AG08395 (cell line): ENCODE measurements around the gene PPM1H.

Source experiments
- DNase-seq: peaks from one replicate; pipeline ENCODE4 v3.0.0; 2012; ENCODE audit warnings: mixed read lengths, low spot score

The PPM1H gene

GRCh38 chr12:62714181-62714773 is 220.7 kb downstream of the PPM1H start:
- DNase-seq = no peak

DNA sequence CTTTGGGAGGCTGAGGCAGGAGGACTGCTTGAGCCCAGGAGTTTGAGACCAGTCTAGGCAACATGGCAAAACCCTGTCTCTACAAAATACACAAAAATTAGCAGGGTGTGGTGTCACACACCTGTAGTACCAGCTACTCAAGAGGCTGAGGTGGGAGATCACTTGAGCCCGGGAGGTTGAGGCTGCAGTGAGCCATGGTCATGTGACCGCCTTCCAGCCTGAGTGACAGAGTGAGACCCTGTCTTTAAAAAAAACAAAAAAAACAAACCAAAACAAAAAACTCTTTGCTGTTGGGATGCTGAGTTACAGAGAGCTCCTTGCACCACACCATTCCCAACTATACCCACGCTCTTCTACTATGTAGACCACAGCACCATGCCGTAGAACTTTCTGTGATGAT is 221.2 kb downstream of the PPM1H start:
- no peak for DNase-seq

DNA sequence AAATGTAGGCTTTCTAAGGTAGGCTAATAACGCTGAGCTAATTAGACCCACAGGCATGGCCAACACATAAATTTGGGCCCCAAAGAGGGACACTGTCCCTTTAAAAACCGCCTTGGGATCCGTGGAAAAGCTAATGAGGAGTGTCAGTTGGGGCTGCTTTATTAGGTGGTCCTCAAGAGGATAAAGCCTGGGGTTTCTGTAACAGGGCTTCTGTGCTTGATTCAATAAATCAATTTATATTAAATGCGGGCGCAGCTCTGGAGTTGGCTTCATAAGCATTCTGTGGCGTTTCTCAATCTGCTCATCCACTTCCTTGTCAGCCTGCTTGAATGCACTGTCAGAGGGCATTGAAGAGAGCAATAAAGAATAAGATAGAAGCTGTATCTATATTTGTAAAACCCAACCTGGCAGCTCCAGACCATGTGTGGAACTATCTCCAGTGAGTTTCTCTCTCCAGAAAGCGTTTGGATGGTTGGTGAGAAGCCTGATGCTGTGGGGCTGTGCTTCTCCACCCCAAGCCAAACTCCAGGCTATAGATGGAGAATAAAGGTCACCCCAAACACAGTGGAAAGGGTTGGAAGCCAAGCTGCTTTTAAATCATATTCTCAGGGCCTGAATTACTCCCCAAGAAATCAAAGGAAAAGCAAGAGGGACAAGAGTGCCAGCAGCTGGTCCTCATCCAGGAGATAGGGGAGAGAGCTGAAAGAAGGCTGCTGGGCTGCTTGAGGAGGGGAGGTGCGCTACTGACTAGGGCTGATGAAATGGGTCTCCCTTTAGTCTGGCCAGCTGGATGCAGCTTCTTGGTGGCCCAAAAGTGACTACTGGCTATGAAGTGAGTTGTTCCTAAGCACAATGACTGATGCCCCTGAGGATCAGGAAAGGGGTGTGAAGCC is 222.0 kb downstream of the PPM1H start:
- no peak for DNase-seq

GRCh38 chr12:62711631-62712241 is 223.2 kb downstream of the PPM1H start:
- DNase-seq = no peak

GRCh38 chr12:62709311-62709710 is 225.6 kb downstream of the PPM1H start:
- no peak for DNase-seq

DNA sequence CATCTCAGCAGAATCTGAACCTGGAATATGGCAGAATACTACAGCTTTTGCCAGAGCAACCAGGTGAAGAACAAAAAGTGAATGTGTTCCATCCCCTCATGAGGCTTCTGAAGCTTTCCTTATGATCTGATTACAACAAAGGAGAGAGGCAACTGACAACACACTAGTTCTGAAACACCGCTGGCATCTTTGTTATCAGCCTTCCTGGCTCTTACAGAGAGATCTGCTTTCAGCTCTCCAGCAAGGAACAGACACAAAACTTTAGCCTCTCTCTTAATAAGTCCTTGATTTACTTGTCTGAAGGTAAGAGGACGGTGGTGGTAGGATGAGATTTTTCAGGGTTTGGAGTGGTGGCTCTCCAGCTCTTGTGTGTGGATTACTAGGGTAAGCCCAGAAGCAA is 227.0 kb downstream of the PPM1H start:
- DNase-seq = no peak

DNA sequence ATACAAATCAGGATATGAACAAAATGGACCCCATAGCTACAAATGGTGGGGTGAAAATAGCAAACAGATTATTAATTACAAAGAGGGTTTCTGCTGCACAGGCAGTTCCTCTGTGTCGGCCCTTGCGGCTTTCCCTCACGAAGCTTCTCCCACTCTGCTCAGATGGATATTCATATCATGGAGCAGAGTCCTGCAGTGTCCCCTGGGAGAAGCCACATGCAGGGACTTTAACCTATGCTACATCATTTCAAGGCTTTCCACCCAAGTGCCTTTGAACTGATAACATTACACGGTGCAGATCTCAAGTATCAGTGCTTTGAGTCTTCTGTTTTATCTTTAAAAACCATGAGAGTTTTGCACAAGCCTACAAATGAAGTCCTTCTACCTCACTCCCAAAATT is 229.1 kb downstream of the PPM1H start:
- no peak for DNase-seq

DNA sequence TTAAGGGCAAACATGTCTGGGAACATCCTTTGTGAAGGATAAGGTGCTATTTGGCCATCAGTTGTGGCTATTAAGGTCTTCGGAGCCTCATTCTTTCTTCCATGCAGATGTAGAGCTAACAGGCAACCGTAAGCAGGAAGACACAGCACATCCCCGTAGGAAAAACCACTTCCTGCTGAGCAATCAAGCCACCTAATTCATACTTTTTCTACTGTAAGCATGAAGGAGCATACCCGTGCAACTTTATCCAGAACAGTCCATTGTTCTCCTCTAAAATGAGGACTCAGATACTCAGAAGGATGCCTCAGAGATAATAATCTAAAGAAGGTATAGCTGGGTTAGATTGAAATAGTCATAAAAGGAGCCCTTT is 232.0 kb downstream of the PPM1H start:
- peak; percentile 41 for DNase-seq

- no peak for DNase-seq
Observed at GRCh38 chr12:62701492-62701891, 233.5 kb downstream of the PPM1H start.

DNA sequence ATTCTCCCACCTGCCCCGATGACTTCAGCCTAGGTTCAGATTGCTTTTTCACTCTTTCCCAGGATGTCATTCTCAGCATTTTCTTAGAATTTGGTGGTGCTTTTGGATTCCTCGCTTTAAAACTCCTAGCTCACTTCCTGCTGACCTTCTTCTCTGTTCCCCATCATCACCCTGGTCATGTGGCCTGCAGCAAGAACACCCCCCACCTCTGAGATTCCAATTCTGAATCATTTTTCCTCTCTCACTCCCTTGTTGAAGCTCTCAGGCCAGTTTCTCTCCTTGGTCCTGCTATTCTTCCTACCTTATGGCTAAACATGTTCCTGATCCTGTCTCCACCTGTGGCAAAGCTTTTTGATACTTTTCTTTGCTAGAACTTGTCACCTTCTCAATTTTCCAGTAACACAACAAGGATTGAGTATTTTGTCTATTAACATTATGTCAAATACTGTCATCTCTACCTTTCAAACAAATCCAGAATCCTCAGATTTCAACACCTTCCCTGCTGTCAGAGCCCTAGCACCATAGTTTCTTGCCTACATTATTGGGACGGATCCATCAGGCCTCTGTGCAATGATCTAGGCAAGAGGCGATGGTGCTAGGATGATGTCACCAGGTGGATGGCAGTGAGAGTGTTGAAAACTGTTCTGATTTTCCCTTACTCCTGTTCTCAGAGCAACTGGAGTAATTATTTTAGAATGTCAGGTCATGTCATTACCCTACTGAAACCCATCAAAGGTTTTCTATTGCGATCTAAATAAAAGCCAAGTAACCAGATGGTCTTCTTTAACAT is 234.7 kb downstream of the PPM1H start:
- DNase-seq = no peak

DNA sequence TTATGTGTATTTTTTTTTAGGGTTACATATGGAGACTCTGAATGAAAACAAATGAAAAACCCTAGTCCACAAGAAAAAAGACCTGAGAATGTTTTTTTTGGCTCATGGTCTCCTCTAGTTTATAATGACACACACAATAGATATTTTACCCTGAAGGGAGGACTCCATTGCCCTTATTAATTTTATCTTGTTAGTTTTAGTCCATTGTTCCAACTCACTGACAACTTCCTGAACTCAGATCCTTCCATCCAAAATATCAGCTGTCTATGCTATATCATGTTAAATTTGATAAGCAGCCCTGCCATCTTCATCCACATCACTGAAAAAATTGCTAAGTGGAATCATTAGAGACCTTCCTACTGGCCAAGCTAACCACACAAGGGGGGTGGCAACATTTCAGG is 236.2 kb downstream of the PPM1H start:
- peak; percentile 34 for DNase-seq

GRCh38 chr12:62697893-62698292 is 237.1 kb downstream of the PPM1H start:
- DNase-seq = no peak

DNA sequence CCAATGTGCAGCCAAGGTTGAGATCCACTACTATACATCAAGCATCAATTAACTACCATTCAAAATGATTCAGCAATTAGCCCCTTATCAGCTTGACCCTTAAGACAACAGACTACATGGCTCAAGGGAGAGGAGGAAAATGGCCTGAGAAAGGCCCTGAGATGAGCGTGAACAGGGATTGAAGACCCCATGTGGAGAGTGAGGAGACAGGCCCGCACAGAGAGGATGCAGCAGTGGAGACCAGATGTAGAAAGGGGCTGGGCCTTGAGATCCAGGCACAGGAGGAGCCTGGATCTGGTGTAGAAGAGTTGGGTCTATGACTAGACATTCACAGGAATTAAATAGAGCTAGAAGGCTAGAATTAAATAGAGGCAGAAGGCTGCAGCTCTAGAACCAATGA is 239.3 kb downstream of the PPM1H start:
- no peak for DNase-seq

DNA sequence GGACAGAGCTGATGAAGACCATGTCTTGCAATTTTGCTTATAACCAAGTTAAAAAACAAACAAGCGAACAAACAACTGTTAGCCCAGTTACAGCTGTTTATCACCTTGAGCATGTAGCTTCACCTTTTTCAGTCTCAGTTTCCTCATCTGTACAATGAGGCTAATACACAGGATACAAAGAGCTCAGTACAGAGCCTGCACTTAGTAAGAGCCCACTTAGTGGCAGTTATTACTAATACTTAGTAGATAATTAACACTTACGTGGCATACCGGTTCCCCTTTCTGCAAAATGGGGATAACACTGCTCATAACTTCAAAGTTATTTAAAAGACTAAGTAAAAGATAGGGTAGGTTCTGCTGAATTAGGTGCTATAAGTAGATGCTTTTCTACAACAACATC is 240.3 kb downstream of the PPM1H start:
- no peak for DNase-seq

- DNase-seq = no peak
Observed at GRCh38 chr12:62694116-62694515, 240.8 kb downstream of the PPM1H start.

DNA sequence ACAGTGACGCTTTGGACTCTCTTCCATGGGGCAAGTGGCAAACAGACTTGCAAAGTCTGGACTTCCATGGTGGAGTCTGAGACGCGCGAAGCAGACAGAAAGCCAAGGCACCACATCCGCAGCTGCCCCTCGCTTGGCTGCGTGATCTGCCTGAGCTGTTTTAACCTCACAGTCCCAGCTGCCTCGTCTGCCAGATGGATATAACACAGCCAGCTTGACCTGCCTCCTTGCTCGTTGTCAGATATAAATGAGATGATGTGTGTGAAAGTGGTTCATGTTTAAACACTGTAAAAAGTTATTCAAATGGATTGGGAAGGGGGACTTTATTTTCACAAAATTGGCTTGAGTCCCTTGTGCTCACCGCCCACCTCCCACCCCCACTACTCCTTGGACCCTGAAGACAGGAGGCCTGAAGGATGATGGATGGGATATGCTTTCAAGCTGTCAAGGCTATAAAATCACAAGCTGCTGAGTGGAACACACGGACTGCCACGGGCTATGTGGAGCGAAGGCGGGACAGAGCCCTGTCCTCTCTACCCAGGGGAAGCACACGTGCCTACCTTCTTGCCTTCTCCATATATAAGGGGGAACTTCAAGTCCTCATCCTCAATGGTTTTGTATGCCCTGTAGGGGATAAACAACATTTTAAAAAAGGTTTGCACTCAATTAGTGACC is 241.4 kb downstream of the PPM1H start:
- no peak for DNase-seq

DNA sequence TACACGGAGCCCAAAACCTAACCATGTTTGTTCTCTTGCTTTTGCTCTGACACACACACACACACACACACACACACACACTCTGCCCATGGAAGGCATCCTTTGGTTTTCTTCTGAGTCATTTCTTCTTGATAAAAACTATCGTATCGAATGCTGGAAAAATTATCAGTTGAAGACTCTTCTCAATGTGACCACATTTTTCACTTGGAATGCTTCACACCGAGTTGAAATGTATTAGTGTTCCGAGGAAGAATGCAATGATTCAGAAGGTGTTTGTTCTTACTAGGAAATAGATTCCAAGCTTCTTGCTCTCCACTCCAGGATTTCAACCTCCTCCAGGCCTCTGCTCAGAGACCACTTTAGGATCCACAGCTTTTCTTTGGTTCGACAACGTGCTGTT is 242.1 kb downstream of the PPM1H start:
- peak; percentile 63 for DNase-seq

DNA sequence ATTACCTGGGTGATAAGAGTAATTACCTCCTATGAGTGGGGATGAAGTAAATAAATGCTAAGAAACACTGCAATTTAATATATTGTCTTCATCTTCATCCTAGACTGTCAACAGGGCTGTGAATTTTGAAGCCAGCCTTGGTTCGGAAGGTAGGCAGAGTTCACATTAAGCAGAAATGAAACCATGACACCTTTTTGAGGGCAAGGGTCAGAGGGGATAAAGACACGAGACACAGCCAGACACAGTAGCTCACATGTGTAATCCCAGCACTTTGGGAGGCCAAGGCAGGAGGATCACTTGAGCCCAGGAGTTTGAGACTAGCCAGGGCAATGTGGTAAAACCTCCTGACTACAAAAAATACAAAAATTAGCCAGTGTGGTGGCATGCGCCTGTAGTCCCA is 243.6 kb downstream of the PPM1H start:
- no peak for DNase-seq

- no peak for DNase-seq
Observed at GRCh38 chr12:62689042-62689839, 245.7 kb downstream of the PPM1H start.

DNA sequence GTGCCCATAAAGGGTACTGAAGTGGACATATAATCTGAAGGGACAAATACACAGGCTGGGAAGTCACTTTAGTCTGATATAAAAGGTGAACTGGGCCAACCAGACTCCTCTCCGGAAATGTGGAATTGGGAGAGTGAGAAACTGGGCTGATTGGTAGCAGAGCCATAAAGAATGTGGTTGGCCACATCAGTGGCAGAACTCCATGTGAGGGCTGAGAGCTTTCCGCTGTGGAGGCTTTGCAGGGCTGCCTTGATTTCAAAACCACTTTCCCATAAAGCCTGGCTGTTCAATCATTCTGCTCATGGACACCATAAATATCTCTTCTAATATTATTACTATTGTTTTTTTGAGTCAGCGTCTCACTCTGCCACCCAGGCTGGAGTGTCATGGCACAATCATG is 248.0 kb downstream of the PPM1H start:
- peak; percentile 74 for DNase-seq
